Astrocyte of the cerebellum (primary cell): ENCODE data around the gene ITPK1.

ENCODE experiments used
- DNase-seq: peaks from one replicate; pipeline ENCODE4 v3.0.0-alpha.2; 2011; ENCODE audit warnings: low read depth
- H3K4me3 ChIP-seq: 2 replicates; pipeline ENCODE4 v1.5.1; 2011; ENCODE audit warnings: mild to moderate bottlenecking, low read depth, low read length, moderate library complexity
- in situ Hi-C: cut with HindIII; loops from 2 replicates; pipeline ENCODE4 v1.10.0; 2017; ENCODE audit warnings: low sequenced_read_pairs
- TF ChIP-seq, protein P1 (sequence below): IDR thresholded peaks from 2 replicates; pipeline ENCODE4 v1.5.1; 2012; ENCODE audit warnings: low read length, low read depth, moderate library complexity, mild to moderate bottlenecking; ENCODE audit errors: missing control alignments

Gene ITPK1

DNA sequence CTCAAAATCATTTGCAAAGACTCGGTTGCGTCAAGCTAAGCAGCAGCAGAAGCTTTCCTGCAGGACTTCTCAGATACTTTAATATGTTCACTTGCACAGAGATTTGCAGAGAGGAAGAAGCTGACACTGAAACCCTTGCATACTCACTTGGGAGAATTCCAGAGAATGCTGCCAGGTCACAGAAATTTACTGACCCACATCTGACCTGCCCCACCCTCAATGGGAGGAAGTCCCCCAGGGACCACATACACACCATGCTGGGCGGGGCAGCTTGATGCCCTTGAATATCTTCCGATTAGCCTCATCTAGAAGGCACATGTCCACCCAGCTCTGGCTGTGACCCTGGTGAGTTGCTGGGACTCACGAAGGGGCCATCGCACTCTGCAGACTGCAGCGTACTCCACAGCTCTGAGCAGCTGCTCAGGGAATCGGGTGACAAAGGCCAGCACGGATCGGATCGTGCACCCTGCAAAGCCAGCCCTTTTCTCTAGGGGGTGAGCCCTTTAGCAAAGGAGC, 83.2 kb downstream of the ITPK1 start:
- DNase-seq = no peak
- TF ChIP-seq, protein P1, sequence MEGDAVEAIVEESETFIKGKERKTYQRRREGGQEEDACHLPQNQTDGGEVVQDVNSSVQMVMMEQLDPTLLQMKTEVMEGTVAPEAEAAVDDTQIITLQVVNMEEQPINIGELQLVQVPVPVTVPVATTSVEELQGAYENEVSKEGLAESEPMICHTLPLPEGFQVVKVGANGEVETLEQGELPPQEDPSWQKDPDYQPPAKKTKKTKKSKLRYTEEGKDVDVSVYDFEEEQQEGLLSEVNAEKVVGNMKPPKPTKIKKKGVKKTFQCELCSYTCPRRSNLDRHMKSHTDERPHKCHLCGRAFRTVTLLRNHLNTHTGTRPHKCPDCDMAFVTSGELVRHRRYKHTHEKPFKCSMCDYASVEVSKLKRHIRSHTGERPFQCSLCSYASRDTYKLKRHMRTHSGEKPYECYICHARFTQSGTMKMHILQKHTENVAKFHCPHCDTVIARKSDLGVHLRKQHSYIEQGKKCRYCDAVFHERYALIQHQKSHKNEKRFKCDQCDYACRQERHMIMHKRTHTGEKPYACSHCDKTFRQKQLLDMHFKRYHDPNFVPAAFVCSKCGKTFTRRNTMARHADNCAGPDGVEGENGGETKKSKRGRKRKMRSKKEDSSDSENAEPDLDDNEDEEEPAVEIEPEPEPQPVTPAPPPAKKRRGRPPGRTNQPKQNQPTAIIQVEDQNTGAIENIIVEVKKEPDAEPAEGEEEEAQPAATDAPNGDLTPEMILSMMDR = no peak
- in situ Hi-C loops = no loop called here

DNA sequence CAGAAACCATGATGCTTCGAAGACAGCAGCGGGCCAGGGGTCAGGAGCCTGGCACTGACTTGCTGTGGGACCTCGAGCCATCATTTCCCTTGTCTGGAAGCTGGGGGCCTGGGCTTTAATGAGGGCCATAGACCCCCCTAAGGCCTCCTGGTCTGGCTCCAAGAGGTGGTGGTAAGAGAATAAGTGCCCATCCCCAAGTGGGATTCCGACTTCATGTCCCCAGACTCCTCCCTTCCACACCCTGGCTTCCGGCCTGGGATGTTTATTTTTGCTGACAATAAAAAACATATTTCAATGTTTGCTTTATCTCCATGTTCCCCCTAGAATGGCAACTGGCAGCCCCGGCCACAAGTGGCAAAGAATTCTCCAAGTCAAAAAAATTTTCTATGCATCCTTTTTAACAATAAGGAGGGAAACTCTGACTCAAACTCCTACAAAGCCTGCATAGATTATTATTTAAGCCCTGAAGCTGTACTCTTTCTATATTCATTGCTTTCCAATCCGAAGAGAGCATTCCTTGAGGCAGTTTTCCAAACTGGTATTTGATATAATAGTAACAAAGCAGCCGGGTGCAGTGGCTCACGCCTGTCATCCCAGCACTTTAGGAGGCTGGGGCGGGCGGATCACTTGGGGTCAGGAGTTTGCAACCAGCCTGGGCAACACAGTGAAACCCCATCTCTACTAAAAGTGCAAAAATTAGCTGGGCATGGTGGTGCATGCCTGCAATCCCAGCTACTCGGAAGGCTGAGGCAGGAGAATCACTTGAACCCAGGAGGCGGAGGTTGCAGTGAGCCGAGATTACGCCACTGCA, 84.0 kb downstream of the ITPK1 start:
- in situ Hi-C loops = no loop called here
- TF ChIP-seq, protein P1 = no peak
- no peak for DNase-seq
- no peak overlapping the region for H3K4me3 ChIP-seq

More for the DNA sequence above, 83.2 kb downstream of the ITPK1 start:
- H3K4me3 ChIP-seq = no peak overlapping the region

DNA sequence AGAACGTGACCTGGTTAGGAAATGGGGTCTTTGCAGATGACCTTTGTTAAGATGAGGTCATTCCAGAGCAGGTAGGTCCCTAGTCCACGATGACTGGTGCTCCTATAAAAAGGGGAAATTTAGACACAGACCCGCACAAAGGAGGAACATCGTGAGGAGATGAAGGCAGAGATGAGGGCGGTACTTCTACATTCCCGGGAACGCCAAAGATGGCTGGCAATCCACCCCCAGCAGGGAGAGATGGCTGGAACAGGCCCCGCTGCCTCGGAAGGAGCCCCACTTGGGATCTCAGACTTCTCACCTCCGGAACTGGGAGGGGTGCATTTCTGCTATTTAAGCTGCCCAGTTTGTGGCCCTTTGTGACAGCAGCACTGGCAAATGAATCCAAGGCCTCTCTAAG, 85.0 kb downstream of the ITPK1 start:
- H3K4me3 ChIP-seq = no peak overlapping the region
- TF ChIP-seq, protein P1 = no peak
- in situ Hi-C loops = no loop called here
- no peak for DNase-seq

DNA sequence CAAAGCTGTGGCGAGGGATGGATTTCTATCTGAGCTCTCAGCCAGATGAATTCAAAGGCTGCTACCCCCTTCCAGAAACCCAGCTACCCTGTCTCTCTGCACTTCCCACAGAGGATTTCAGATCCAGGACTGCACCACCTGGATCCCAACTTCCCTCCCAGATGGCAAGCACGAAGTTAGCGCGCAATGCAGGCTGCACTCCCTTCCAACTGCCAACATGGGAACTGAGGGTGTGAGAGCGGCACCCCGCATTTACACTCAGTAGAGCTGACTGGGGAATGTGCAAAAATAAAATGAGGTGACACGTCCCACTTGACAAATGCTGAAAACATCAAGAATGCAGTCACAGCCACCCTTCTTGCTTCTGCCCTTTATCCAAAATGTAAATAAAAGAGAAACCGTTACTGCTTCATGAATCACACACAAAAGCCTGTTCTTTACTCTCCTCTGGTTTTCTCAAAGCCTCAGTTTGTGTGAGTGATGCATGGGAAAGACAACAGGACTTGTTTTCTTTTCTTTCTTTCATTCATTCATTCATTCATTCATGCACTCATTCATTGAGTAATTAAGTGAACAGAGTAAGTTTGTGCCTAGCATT, 85.7 kb downstream of the ITPK1 start:
- DNase-seq = no peak
- in situ Hi-C loops = loop anchor here (10.0 kb wide), 1 partner anchor 65 kb away; no protein-coding TSS in a partner anchor

DNA sequence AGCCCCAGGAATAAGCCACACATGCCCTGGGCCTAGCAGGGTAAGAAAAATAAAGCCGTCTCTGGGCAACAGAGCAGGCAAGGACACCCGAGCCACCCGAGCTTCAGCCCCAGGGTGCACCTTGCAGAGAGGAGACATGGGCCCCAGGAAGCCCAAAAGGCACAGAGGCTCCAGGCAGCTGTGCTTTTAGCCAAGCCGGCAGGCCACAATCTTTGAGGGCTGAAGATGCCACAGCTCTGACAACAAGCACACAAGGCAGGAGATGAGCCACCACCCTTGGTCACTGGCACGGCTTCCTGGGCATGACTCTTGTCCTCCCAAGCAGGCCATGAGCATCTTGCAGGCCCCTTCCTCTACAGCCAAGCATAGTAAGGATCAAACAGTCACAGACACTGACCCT, 86.3 kb downstream of the ITPK1 start:
- TF ChIP-seq, protein P1 = no peak
- H3K4me3 ChIP-seq = no peak overlapping the region
- DNase-seq = no peak
- in situ Hi-C loops = loop anchor here (10.0 kb wide), 1 partner anchor 65 kb away; no protein-coding TSS in a partner anchor

More for the DNA sequence above, 85.7 kb downstream of the ITPK1 start:
- no peak overlapping the region for H3K4me3 ChIP-seq
- TF ChIP-seq, protein P1 = no peak

DNA sequence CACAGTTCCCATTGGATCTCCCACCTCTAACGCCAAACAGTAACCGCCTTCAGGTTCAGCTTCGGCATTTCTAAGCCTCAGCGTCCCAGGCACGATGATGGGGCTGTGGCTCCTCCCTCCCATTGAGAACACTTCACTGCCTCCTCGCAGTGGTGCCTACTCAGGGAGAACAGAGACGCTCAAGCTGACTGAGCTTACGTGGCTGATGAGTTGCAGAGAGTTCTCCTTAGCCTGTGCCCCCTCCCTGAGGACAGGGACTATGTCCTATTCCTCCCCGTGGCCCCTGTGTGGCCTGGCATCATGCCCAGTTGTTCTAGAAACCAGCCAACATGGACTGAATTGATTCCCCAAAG, 87.0 kb downstream of the ITPK1 start:
- TF ChIP-seq, protein P1 = no peak
- in situ Hi-C loops = loop anchor here (10.0 kb wide), 1 partner anchor 64 kb away; no protein-coding TSS in a partner anchor
- DNase-seq = no peak
- no peak overlapping the region for H3K4me3 ChIP-seq
